Suppressor macrophage treated with lipopolysaccharide for 1 hour (primary cell): ENCODE measurements around the gene EFCAB12.
"Not testable (repeated sequence)": the region's sequence is repeated elsewhere in the genome, so short reads cannot be mapped to it uniquely, and the experiment has no call there.

ENCODE experiments used
- DNase-seq, 3 donors: peaks; one replicate each; pipeline ENCODE4 v3.0.0-alpha.2; 2020 to 2022

EFCAB12 gene

GRCh38 chr3:129364811-129365210 is 63.6 kb downstream of the EFCAB12 start:
- peak in 1 of 3 donors; percentile 25 for DNase-seq

GRCh38 chr3:129363356-129363755 is 65.1 kb downstream of the EFCAB12 start:
- not testable (repeated sequence) for DNase-seq

GRCh38 chr3:129360705-129361460 is 67.6 kb downstream of the EFCAB12 start:
- peak in 1 of 3 donors; percentile 21 for DNase-seq

- DNase-seq = no peak
Measured at GRCh38 chr3:129360171-129360611, 68.2 kb downstream of the EFCAB12 start.

- DNase-seq = no peak
Measured at GRCh38 chr3:129358772-129359371, 69.6 kb downstream of the EFCAB12 start.

- DNase-seq = no peak
Measured at GRCh38 chr3:129358177-129358771, 70.2 kb downstream of the EFCAB12 start.

- DNase-seq = no peak
Measured at GRCh38 chr3:129357616-129358015, 70.8 kb downstream of the EFCAB12 start.

- DNase-seq = no peak
Measured at GRCh38 chr3:129356756-129357425, 71.5 kb downstream of the EFCAB12 start.

- DNase-seq = no peak
Measured at GRCh38 chr3:129353589-129353941, 74.9 kb downstream of the EFCAB12 start.

- no peak for DNase-seq
Measured at GRCh38 chr3:129352650-129353588, 75.5 kb downstream of the EFCAB12 start.

- DNase-seq = no peak
Measured at GRCh38 chr3:129352045-129352444, 76.4 kb downstream of the EFCAB12 start.
